DND-41 (cell line): ENCODE data around the gene PRDX5.

ENCODE experiments used
- ATAC-seq: fragments of 200-7000 bp; cut with Tn5 transposase; 3 replicates; pipeline ENCODE4 v1.9.1; 2021; ENCODE audit warnings: low read depth; ENCODE audit not compliant: insufficient read depth
- DNase-seq: peaks from one replicate; pipeline ENCODE4 v3.0.0-alpha.2; 2020
- H2AFZ ChIP-seq: 2 replicates; pipeline ENCODE4 v1.6.0; 2012; ENCODE audit warnings: low read depth, low read length
- H3K27ac ChIP-seq: 2 replicates; pipeline ENCODE4 v1.5.1; 2012; ENCODE audit warnings: low read length, inconsistent platforms
- H3K27me3 ChIP-seq: fragments of 200-600 bp; sonication (generic); 2 replicates; pipeline ENCODE4 v1.6.0; 2012; ENCODE audit warnings: low read length, mild to moderate bottlenecking, inconsistent platforms; ENCODE audit not compliant: insufficient read depth, poor library complexity
- H3K36me3 ChIP-seq: 2 replicates; pipeline ENCODE4 v1.5.1; 2012; ENCODE audit warnings: low read length, inconsistent platforms; ENCODE audit not compliant: insufficient read depth
- H3K4me1 ChIP-seq: 2 replicates; pipeline ENCODE4 v1.5.1; 2012; ENCODE audit warnings: mild to moderate bottlenecking, low read length; ENCODE audit not compliant: insufficient read depth
- H3K4me2 ChIP-seq: 2 replicates; pipeline ENCODE4 v1.6.0; 2012; ENCODE audit warnings: mild to moderate bottlenecking, moderate library complexity, low read length, inconsistent platforms; ENCODE audit not compliant: insufficient read depth
- H3K4me3 ChIP-seq, 2 experiments: fragments of 200-600 bp in 1 of 2; shearing (Covaris generic) in 1 of 2; 2 replicates each; pipeline ENCODE4 v1.5.1; 2012 to 2016; ENCODE audit warnings: inconsistent platforms in 2 of 2, low read length in 2 of 2, mild to moderate bottlenecking in 2 of 2, low read depth in 1 of 2, moderate library complexity in 1 of 2
- H3K79me2 ChIP-seq: 2 replicates; pipeline ENCODE4 v1.6.0; 2012; ENCODE audit warnings: low read length, inconsistent platforms; ENCODE audit not compliant: insufficient read depth
- H3K9ac ChIP-seq: 2 replicates; pipeline ENCODE4 v1.6.0; 2012; ENCODE audit warnings: low read depth, mild to moderate bottlenecking, inconsistent platforms, low read length, moderate library complexity
- H3K9me3 ChIP-seq: 2 replicates; pipeline ENCODE4 v1.5.1; 2012; ENCODE audit warnings: low read length, moderate library complexity, mild to moderate bottlenecking, inconsistent platforms; ENCODE audit not compliant: insufficient read depth, severe bottlenecking
- H4K20me1 ChIP-seq: 2 replicates; pipeline ENCODE4 v1.6.0; 2012; ENCODE audit warnings: low read length; ENCODE audit not compliant: insufficient read depth
- CTCF ChIP-seq: IDR thresholded peaks from 2 replicates; pipeline ENCODE4 v1.5.1; 2012; ENCODE audit warnings: borderline replicate concordance, low read length, moderate library complexity, mild to moderate bottlenecking; ENCODE audit not compliant: poor library complexity, severe bottlenecking; ENCODE audit errors: extremely low read depth
- EZH2 ChIP-seq: IDR thresholded peaks from 3 replicates; pipeline ENCODE4 v1.6.1; 2012; ENCODE audit warnings: borderline replicate concordance, low read depth, mild to moderate bottlenecking, moderate library complexity, low read length, inconsistent platforms; ENCODE audit not compliant: severe bottlenecking

Gene PRDX5

GRCh38 chr11:64297699-64298358 is 20.1 kb upstream of the PRDX5 start:
- DNase-seq (no peak), ATAC-seq (no peak)

GRCh38 chr11:64298966-64299846 is 18.7 kb upstream of the PRDX5 start:
- Histone ChIP-seq H3K9me3 (no peaks in the 10 kb centered on the region), H2AFZ (no peak overlapping the region), H3K9ac (no peak overlapping the region), H3K36me3 (no peaks in the 10 kb centered on the region), H3K4me3 (no peak overlapping the region), H3K4me1 (peaks cover 17% of the 10 kb centered on the region), H3K4me2 (no peak overlapping the region), H3K27ac (no peak overlapping the region), H4K20me1 (0 out of 2 replicates have a peak, but pooled peaks cover 7% of the 10 kb centered on the region), H3K27me3 (peaks cover 16% of the 10 kb centered on the region), H3K79me2 (no peaks in the 10 kb centered on the region)
- DNase-seq (no peak), ATAC-seq (no peak)
- TF ChIP-seq CTCF: no peak
- no peak for TF ChIP-seq EZH2

More at GRCh38 chr11:64297699-64298358, 20.1 kb upstream of the PRDX5 start:
- TF ChIP-seq CTCF (no peak), EZH2 (no peak)
- H3K27me3 ChIP-seq: peaks cover 16% of the 10 kb centered on the region
- H3K27ac ChIP-seq: no peak overlapping the region
- peaks cover 9% of the 10 kb centered on the region for H3K4me1 ChIP-seq
- peaks cover 4% of the 10 kb centered on the region; the same call in 1 of the 2 replicates for H4K20me1 ChIP-seq
- H3K36me3 ChIP-seq: no peaks in the 10 kb centered on the region
- H2AFZ ChIP-seq: no peak overlapping the region
- no peak overlapping the region for H3K4me3 ChIP-seq
- H3K4me2 ChIP-seq: no peak overlapping the region
- no peak overlapping the region for H3K9ac ChIP-seq
- no peaks in the 10 kb centered on the region for H3K9me3 ChIP-seq
- no peaks in the 10 kb centered on the region for H3K79me2 ChIP-seq

GRCh38 chr11:64299847-64300648 is 17.9 kb upstream of the PRDX5 start, which contains the start of gene CATSPERZ:
CATSPERZ (plus strand) TSS chr11:64300358; CDS start chr11:64300411, 53 bp downstream.
- Histone ChIP-seq H3K4me2 (peak within 1 kb of the TSS; percentile 61), H3K79me2 (no peaks in the 10 kb centered on the region), H3K9ac (peak within 1 kb of the TSS; percentile 29), H3K4me1 (peaks cover 23% of the 10 kb centered on the region), H2AFZ (peak within 1 kb of the TSS; percentile 64), H3K9me3 (no peaks in the 10 kb centered on the region), H3K27ac (no peak within 1 kb of the TSS), H3K36me3 (no peaks in the 10 kb centered on the region), H3K27me3 (peaks cover 16% of the 10 kb centered on the region), H3K4me3 (peak within 1 kb of the TSS in 1 of 2 experiments; percentile 50; a peak in 2 of 4 replicates), H4K20me1 (0 out of 2 replicates have a peak, but pooled peaks cover 7% of the 10 kb centered on the region)
- DNase-seq (no peak), ATAC-seq (no peak)
- TF ChIP-seq CTCF (no peak), EZH2 (no peak)
